Hepatic stellate cell (primary cell): ENCODE results near the gene CHMP4A.

Source experiments
- DNase-seq: peaks from one replicate; pipeline ENCODE4 v3.0.0; 2011; ENCODE audit warnings: low spot score

CHMP4A gene

GRCh38 chr14:24195186-24196070 is 17.9 kb downstream of the CHMP4A start, which contains the start of gene TM9SF1:
Gene TM9SF1, minus strand, starts transcription at chr14:24195441. Its CDS starts 422 bp downstream, at chr14:24195019.
- peak; percentile 95 for DNase-seq

GRCh38 chr14:24194873-24195185 is 18.5 kb downstream of the CHMP4A start:
- no peak for DNase-seq

GRCh38 chr14:24194186-24194872 is 19.0 kb downstream of the CHMP4A start:
- no peak for DNase-seq

GRCh38 chr14:24192933-24193332 is 20.4 kb downstream of the CHMP4A start:
- no peak for DNase-seq

- no peak for DNase-seq
Observed at GRCh38 chr14:24190416-24190815, 22.9 kb downstream of the CHMP4A start.

GRCh38 chr14:24189460-24189859 is 23.8 kb downstream of the CHMP4A start:
- no peak for DNase-seq

- DNase-seq = no peak
Observed at GRCh38 chr14:24189059-24189375, 24.3 kb downstream of the CHMP4A start.

- DNase-seq = peak; percentile 99
Observed at GRCh38 chr14:24188251-24189058, 24.8 kb downstream of the CHMP4A start, which contains the start of gene IPO4. Gene IPO4, minus strand, starts transcription at chr14:24188816. Its CDS starts 29 bp downstream, at chr14:24188787.

- DNase-seq = no peak
Observed at GRCh38 chr14:24187539-24187915, 25.8 kb downstream of the CHMP4A start.

- DNase-seq = no peak
Observed at GRCh38 chr14:24186831-24187538, 26.3 kb downstream of the CHMP4A start.

- no peak for DNase-seq
Observed at GRCh38 chr14:24185741-24186140, 27.5 kb downstream of the CHMP4A start.

GRCh38 chr14:24185026-24185425 is 28.3 kb downstream of the CHMP4A start:
- DNase-seq = no peak

- DNase-seq = no peak
Observed at GRCh38 chr14:24184104-24184970, 29.0 kb downstream of the CHMP4A start.

GRCh38 chr14:24183014-24183481 is 30.2 kb downstream of the CHMP4A start:
- DNase-seq = no peak

GRCh38 chr14:24182110-24182882 is 31.0 kb downstream of the CHMP4A start:
- no peak for DNase-seq

GRCh38 chr14:24181371-24182077 is 31.8 kb downstream of the CHMP4A start:
- DNase-seq = no peak

- DNase-seq = no peak
Observed at GRCh38 chr14:24179961-24180796, 33.1 kb downstream of the CHMP4A start.

GRCh38 chr14:24179294-24179960 is 33.9 kb downstream of the CHMP4A start:
- no peak for DNase-seq
